ENCODE results near the gene REXO1. TPM values are rescaled to one million over a fixed set of nuclear protein-coding genes. Genes with fewer than 3 reads are reported as not detected.
A peak's percentile ranks its signal among the peaks of the same experiment; 100 is the strongest.
"Not testable (repeated sequence)": the region's sequence is repeated elsewhere in the genome, so short reads cannot be mapped to it uniquely, and the experiment has no call there.

Gene REXO1
- total RNA-seq, 1 experiment from 2014 or later, result 8.1 TPM

DNA sequence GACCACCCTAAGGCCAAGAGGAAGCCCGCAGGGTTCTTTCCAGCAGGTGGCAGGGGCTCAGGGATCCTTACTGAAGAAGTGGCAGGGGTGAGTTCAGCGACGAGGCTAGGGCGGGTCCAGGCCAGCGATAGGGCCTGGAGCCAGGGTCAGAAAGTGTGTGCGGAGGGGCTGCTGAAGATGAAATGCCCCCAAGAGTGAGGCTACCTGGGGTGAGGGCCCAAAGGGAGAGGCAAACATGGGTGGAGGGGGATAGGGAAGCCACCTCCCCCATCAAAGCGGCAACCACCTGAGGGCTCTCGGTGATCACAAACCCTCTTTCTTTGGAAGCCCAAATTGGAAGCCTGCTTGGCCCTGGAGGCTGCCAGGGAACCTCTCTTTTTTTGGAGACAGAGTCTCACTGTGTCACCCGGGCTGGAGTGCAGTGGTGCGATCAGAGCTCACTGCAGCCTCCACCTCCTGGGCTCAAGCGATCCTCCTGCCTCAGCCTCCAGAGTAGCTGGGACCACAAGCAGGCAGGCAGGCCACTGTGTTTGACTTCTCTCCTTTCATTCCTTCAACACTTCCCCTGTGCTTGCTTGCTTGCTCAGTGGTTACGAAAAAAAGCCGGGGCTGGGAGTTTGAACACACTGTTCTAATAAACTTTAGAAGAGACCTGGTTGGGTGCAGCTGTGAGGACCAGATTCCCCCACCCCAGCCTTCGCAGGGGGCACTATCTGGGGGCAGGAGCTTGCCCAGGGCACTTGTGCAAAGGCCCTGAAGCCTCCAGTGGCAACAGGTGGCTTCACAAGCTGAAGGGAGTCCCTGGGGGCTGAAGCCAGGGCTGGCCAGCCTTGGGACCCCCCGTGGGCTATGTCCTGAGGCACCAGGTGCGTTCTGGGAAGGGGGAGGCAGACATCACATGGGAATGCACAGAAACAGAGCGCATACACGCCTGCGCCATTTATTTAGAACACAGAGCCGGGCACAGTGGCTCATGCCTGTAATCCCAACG lies 34.8 kb downstream of the REXO1 start:
- no peak for DNase-seq (ENCODE audit: low read depth)

- peak; percentile 98 for DNase-seq (ENCODE audit: low read depth)
Observed at GRCh38 chr19:1812426-1813191, 35.7 kb downstream of the REXO1 start.

DNA sequence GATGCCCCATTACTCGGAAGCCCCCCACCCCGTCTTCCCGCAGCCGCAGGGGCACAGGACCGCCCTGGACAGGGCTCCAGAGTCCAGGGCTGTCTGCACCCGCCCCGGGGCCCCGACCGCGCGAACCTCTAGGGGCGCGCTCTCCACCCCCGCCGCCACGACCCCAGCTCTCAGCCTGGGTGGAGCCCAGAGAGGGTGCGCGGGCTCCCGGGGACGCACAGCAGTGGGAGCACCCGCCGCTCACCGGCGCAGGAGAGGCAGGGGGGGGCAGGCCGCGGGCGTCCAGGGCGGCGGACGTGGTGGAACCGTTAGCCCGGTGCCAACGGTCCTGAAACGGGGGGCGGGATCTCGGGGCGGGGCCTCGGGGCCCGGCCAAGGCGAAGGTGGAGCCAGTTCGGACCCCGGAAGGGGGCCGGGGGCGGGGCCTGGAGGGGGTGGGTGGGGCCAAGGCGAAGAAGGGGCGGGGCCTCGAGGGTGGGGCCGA lies 36.3 kb downstream of the REXO1 start, which contains the start of gene ATP8B3:
Gene ATP8B3 (minus strand): TSS at position 335 of the 484 bp plus-strand sequence. CDS start 540 bp downstream, outside the sequence.
- no peak for DNase-seq (ENCODE audit: low read depth)

DNA sequence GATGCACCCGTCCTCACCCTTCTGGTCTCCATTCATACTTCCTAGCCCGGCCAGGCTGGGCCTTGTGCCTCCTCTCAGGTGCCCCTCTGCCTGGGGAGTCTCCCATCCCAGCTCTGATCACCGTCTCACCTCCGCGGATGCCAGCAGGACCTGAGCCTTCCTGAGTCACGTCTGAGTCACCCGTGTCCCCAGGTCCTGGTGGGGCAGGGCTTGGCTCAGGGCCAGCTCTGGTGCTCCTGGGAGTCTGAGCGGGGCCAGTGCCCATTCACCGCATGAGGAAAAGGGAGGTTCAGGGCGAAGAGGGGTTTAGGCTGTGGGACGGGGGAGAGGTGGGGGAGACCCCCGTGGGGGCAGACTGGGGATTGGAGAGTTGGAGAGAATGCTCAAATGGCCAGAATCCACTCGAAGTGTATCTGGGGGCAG lies 36.8 kb downstream of the REXO1 start:
- DNase-seq (ENCODE audit: low read depth), result peak; percentile 96

- DNase-seq (ENCODE audit: low read depth), result no peak
Observed at GRCh38 chr19:1810439-1811160, 37.7 kb downstream of the REXO1 start.

GRCh38 chr19:1809678-1810077 lies 38.6 kb downstream of the REXO1 start:
- no peak for DNase-seq (ENCODE audit: low read depth)

DNA sequence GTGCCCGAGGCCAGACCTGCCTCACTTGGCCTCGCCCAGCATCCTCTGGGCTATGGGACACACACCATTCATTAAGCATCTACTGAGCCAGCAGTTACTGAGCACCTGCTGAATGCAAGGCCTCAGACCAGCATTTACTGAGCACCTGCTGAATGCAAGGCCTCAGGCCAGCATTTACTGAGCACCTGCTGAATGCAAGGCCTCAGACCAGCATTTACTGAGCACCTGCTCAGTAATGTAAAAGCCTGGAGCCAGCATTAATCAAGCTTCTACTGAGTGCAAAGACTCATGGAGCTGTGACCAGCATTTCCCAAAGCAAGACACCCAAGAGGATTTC lies 39.9 kb downstream of the REXO1 start:
- DNase-seq (ENCODE audit: low read depth), result no peak

GRCh38 chr19:1807695-1808394 lies 40.4 kb downstream of the REXO1 start:
- no peak for DNase-seq (ENCODE audit: low read depth)

DNA sequence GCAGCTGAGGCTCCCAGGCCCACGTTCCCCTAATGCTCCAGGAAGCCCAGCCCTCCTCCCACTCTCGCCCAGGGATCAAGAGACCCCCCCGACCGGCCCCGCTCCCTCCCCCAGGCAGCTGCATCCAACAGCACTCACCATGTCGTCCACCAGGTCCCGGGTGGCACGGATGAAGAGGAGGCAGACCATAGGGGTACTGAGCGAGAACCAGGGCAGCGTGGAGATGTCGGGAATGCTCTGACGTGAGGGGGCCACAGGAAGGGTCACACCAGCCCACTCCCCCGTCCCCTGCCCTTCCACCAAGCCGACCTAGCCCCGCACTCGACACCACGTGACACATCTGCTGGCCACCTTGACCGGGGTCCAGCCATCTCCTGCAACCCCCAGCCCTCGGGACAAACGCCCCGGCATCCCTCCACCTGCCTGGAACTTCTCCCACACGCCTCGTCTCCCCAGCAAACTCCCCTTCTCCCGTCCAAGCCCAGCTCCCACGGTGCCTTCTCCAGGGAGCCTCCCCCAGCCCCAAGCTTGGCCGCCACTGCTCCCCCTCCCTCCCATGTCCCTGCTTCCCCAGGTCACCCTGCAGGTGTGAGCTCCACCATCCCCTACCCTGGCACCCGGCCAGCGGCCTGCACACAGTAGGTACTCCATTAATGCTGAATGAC lies 41.1 kb downstream of the REXO1 start:
- DNase-seq (ENCODE audit: low read depth), result no peak

DNA sequence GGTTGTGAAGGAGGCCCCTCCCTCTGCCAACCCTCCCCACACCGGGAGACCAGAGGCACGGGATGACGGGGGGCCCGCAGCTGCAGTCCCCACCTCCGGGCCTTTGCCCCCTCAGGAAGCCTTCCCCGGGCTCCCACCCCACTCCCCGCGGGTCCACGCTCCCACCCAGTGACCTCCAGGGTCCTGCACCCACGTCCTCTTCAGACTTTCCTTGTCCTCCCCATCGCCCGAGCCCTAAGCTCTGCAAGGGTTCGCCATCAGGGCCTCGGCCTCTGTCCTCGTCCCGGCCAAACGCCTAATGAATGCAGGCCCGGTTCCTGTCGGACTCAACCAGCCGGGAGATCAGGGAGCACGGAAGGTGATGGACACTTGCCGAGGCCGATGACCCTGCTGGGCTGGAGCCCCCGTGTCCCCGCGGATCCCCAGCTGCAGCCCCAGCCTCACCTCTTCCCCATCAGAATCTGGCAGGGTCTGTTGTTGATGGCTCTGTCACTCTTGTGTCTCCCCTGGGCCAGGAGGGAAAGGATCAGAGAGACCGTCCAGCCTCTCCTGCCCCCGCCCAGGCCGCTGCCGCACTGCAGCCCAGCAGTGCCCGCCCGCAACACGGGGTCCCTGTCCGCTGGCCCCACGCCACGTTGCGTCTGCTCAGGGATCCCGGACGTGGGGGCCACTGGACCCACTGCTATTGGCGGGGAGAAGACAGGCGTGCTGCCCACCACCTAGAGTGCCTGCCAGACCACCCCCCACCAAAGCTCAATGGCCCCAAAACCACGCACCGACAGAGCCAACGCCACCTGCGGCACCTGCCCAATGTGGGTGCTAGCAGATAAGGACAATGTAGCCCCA lies 41.9 kb downstream of the REXO1 start:
- no peak for DNase-seq (ENCODE audit: low read depth)

DNA sequence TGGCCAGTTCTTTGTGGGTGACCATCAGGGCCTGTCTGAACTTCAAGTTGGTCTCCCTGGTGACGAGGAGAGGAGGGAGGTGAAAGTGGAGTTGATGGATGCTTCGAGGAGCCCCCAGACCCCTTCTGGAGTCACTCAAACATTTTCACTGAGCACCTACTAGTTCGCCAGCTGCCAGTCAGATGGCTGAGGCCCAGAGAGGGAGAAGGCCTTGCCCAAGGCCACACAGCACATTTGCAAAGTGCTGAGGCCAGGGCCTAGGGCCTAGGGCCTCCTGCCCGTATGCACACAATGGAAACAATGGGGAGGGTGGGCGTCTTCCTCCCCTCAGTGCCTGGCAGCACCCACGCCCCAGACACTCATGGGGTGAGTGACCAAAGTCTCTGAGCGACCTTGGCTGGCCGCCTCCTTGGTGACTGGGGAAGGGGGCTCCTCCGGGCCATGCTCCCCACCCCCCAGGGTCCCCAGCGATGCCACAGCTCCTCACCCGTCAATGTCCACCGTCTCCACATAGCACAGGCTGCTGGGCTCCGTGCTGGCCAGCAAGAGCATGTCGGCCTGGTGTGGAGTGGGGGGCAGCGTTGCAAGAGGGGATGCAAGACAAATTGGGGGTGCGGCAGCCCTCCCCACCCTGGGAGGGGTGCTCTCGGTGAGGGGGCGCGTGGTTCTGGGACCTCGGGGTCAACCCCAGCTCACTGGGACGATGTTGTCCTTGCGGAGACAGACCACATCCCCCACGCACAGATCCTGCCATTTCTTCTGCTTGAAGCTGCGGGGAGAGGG lies 42.7 kb downstream of the REXO1 start:
- DNase-seq (ENCODE audit: low read depth), result no peak

DNA sequence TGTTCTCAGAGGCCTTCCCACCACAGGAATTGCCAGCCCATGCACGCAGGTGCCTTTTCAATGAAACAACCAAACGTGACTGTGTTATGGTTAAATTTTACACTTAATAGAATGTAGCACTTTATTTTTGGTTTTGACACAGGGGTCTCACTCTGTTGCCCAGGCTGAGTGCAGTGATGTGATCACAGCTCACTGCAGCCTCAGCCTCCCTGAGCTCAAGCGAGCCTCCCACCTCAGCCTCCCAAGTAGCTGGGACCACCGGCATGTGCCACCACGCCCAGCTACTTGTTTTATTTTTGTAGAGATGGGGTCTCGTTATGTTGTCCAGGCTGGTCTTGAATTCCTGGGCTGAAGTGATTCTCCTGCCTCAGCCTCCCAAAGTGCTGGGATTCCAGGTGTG lies 43.4 kb downstream of the REXO1 start:
- DNase-seq (ENCODE audit: low read depth), result no peak

GRCh38 chr19:1799695-1800342 lies 48.5 kb downstream of the REXO1 start:
- no peak for DNase-seq (ENCODE audit: low read depth)

DNA sequence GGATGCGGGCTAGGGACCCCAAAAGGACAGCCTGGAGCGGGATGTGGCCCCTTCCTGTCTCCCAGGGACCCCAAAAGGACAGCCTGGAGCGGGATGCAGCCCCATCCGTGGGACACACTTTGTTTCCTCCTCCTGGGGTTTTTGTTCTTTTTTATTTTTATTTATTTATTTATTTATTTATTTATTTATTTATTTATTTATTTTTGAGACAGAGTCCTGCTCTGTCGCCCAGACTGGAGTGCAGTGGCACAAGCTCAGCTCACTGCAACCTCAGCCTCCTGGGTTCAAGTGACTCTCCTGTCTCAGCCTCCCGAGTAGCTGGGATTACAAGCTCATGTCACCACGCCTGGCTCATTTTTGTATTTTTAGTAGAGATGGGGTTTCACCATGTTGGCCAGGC lies 51.0 kb downstream of the REXO1 start:
- DNase-seq (ENCODE audit: low read depth), result not testable (repeated sequence)

DNA sequence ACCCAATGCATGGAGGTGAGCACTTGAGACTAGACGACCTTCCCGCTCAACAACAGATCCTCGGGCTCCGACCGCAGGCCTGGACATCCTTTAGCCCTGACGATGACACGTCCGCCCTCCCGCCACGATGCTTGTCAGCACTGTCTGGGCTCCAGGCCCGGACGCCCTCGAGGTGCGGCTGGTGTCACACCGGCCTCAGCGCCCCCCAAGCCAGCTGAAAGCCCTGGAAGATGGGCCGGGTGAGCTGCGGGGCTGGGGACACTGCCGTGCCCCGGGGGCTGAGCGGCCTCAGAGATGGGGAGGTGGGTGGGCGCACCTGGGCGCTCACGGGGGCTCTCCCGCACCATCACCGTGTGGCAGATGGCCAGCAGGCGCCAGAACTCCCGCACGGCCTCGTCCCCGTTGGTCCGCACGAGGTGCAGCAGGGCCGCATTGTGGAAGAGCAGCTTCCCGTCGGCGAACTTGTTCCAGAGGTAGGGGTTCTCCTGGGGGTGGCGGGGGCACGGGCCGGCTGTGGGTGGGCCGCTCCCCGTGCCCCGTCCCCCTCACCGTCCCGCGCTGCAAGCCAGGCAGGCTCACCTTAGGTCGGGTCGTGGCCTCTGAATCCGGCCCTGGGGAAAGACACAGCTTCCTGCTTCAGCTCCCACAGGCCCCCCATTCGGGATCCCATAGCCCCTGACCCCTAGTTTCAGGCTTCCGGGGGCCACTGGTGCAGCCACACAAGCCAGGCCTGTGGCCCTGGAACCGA lies 51.7 kb downstream of the REXO1 start:
- no peak for DNase-seq (ENCODE audit: low read depth)

DNA sequence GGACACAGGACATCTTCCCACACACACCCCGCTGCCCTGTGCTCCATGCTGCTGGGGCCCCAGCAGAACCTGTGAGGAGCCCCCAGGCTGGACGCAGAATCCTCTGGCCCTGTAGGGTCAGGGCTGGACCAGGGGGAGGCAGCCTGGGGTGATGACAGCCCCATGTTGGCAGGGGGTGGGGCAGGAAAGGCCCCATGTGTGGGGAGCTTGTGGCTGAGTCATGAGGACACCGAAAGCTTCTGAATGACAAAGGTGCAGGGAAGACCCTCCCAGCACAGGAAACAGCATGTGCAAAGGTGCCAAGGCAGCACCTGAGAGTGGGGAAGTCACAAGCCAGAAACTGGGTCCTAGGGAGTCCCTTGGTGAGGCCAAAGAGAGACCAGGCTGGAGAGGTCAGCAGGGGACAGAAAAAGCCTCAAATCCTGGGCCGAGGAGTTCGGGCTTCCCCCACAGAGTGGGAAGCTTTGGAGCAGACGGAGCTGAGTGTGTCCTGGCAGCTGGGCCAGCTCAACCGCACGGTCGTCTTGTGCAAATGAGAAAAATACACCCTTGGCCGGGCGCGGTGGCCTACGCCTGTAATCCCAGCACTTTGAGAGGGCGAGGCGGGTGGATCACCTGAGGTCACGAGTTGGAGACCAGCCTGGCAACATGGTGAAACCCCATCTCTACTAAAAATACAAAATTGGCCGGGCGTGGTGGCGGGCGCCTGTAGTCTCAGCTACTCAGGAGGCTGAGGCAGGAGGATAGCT lies 53.7 kb downstream of the REXO1 start:
- peak; percentile 42 for DNase-seq (ENCODE audit: low read depth)

DNA sequence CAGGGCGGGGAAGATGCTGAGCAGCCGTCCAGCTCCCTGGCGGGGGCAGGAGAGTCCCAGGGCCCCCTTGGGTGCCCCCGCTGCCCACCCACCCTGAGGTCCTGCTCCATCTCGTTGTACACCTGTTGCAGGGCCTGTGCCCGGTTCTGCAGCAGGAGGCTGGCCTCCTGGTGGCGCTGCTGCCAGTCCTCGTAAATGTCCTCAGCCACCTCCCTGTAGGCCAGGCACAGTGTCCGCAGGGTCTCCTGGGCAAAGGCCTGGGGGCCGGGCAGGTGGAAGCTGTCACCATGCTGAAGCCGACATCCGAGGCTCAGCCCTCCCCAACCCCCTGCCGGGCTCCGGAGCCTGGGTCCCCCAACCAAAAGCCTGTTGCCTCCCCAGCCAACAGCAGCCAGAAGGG lies 56.4 kb downstream of the REXO1 start:
- no peak for DNase-seq (ENCODE audit: low read depth)

All from Daoy (cell line).